Measurements from ENCODE around the gene MT1M.
"Not testable (repeated sequence)": the region's sequence is repeated elsewhere in the genome, so short reads cannot be mapped to it uniquely, and the experiment has no call there.

The MT1M gene

GRCh38 chr16:56608876-56609462, 23.5 kb upstream of the MT1M start:
- ATAC-seq = no peak

- peak; percentile 27 to 30 for ATAC-seq
These were observed 23.0 kb upstream of the MT1M start for GRCh38 chr16:56609463-56609921.

GRCh38 chr16:56610017-56610608, 22.3 kb upstream of the MT1M start:
- ATAC-seq = peak; percentile 30 to 36

- no peak for ATAC-seq
These were observed 21.8 kb upstream of the MT1M start for GRCh38 chr16:56610609-56611111.

- no peak for ATAC-seq
These were observed 21.1 kb upstream of the MT1M start for GRCh38 chr16:56611281-56611833.

- ATAC-seq = no peak
These were observed 18.8 kb upstream of the MT1M start for GRCh38 chr16:56613706-56614105.

GRCh38 chr16:56614549-56614991, 17.9 kb upstream of the MT1M start:
- ATAC-seq = peak; percentile 84 to 88

GRCh38 chr16:56615353-56615752, 17.1 kb upstream of the MT1M start:
- no peak for ATAC-seq

GRCh38 chr16:56616608-56617211, 15.7 kb upstream of the MT1M start:
- no peak for ATAC-seq

GRCh38 chr16:56617212-56618085, 15.0 kb upstream of the MT1M start:
- ATAC-seq = peak; percentile 27 to 51

- ATAC-seq = no peak
These were observed 14.3 kb upstream of the MT1M start for GRCh38 chr16:56618138-56618537.

GRCh38 chr16:56620339-56620897, 12.0 kb upstream of the MT1M start:
- no peak for ATAC-seq

- ATAC-seq = not testable (repeated sequence)
These were observed 10.6 kb upstream of the MT1M start for GRCh38 chr16:56621665-56622445.

- not testable (repeated sequence) for ATAC-seq
These were observed 9.3 kb upstream of the MT1M start for GRCh38 chr16:56623184-56623583.

GRCh38 chr16:56623637-56624036, 8.8 kb upstream of the MT1M start:
- ATAC-seq = no peak

- peak; percentile 96 to 98 for ATAC-seq
These were observed 7.1 kb upstream of the MT1M start, which contains the start of gene MT1E for GRCh38 chr16:56625140-56625942. Gene MT1E (plus strand): TSS chr16:56625781. CDS start chr16:56625852, 71 bp downstream.

GRCh38 chr16:56625943-56626654, 6.4 kb upstream of the MT1M start:
- ATAC-seq = no peak

- ATAC-seq = no peak
These were observed 5.8 kb upstream of the MT1M start for GRCh38 chr16:56626685-56627084.

GRCh38 chr16:56628486-56629350, 3.7 kb upstream of the MT1M start:
- no peak for ATAC-seq
